Head of caudate nucleus (tissue), 42 donors: Measurements from ENCODE around the gene SRGAP3.

Source experiments
- DNase-seq, 42 donors: peaks; one replicate each; pipeline versions ENCODE4 v3.0.0 to v3.0.0-alpha.2; 2020 to 2021; ENCODE audit warnings: mixed read lengths in 7 of 42
- intact Hi-C: fragments of 100-400 bp; cut with DNase I; formaldehyde crosslinking; loops from one replicate; pipeline ENCODE4 v1.15.0; 2022

The SRGAP3 gene

GRCh38 chr3:9022305-9023225 lies 226.9 kb downstream of the SRGAP3 start:
- peak in 15 of 42 donors; percentile 6 to 41 (median 23) for DNase-seq
- intact Hi-C loops = no loop called here

GRCh38 chr3:9021271-9022009 lies 228.0 kb downstream of the SRGAP3 start:
- DNase-seq = no peak
- intact Hi-C loops = no loop called here

GRCh38 chr3:9020426-9020825 lies 229.0 kb downstream of the SRGAP3 start:
- intact Hi-C loops = no loop called here
- no peak for DNase-seq

- no peak for DNase-seq
- intact Hi-C loops = no loop called here
Measured at GRCh38 chr3:9019259-9019961, 230.0 kb downstream of the SRGAP3 start.

GRCh38 chr3:9015250-9015649 lies 234.2 kb downstream of the SRGAP3 start:
- intact Hi-C loops = no loop called here
- no peak for DNase-seq

GRCh38 chr3:9013782-9014563 lies 235.5 kb downstream of the SRGAP3 start:
- intact Hi-C loops = no loop called here
- DNase-seq = no peak

GRCh38 chr3:9012521-9012920 lies 236.9 kb downstream of the SRGAP3 start:
- no peak for DNase-seq
- intact Hi-C loops = no loop called here

GRCh38 chr3:9009976-9010545 lies 239.4 kb downstream of the SRGAP3 start:
- intact Hi-C loops = no loop called here

GRCh38 chr3:9008550-9009255 lies 240.7 kb downstream of the SRGAP3 start:
- intact Hi-C loops = no loop called here
- DNase-seq = no peak

More at GRCh38 chr3:9009976-9010545, 239.4 kb downstream of the SRGAP3 start:
- DNase-seq = no peak

- intact Hi-C loops = no loop called here
- DNase-seq = no peak
Measured at GRCh38 chr3:9007928-9008327, 241.5 kb downstream of the SRGAP3 start.

GRCh38 chr3:9007213-9007612 lies 242.2 kb downstream of the SRGAP3 start:
- intact Hi-C loops = no loop called here

GRCh38 chr3:9000041-9000440 lies 249.4 kb downstream of the SRGAP3 start:
- no peak for DNase-seq
- intact Hi-C loops = no loop called here

More at GRCh38 chr3:9007213-9007612, 242.2 kb downstream of the SRGAP3 start:
- no peak for DNase-seq

GRCh38 chr3:8997151-8997550 lies 252.3 kb downstream of the SRGAP3 start:
- intact Hi-C loops = no loop called here

GRCh38 chr3:8996681-8997121 lies 252.7 kb downstream of the SRGAP3 start:
- DNase-seq = peak; percentile 34 to 84 (median 68)
- intact Hi-C loops = no loop called here

More at GRCh38 chr3:8997151-8997550, 252.3 kb downstream of the SRGAP3 start:
- DNase-seq = no peak

GRCh38 chr3:8996216-8996615 lies 253.2 kb downstream of the SRGAP3 start:
- DNase-seq = peak in 2 of 42 donors; percentile 22 to 28
- intact Hi-C loops = no loop called here

GRCh38 chr3:8994226-8994625 lies 255.2 kb downstream of the SRGAP3 start:
- intact Hi-C loops = no loop called here
- DNase-seq = no peak

- no peak for DNase-seq
- intact Hi-C loops = no loop called here
Measured at GRCh38 chr3:8993331-8993730, 256.1 kb downstream of the SRGAP3 start.

- no peak for DNase-seq
- intact Hi-C loops = no loop called here
Measured at GRCh38 chr3:8992854-8993253, 256.6 kb downstream of the SRGAP3 start.
